A673 (cell line): Measurements from ENCODE around the gene LIX1. TPM values are rescaled to one million over a fixed set of nuclear protein-coding genes. Genes with fewer than 3 reads are reported as not detected.

ENCODE experiments used
- BruUV-seq: library from RNA; stranded (reverse); fragments of 400-500 nt; replicated peaks from 2 replicates; lab custom pipeline; 2021; lab: Mats Ljungman, UMichigan
- CTCF ChIA-PET: fragments of 300-600 bp; sonication (Branson Sonifier 250); formaldehyde crosslinking; loops from one replicate; lab custom pipeline; 2022; ENCODE audit warnings: antibody characterized with exemption; lab: Charles Lee
- POLR2A ChIA-PET: fragments of 300-600 bp; sonication (Branson Sonifier 250); formaldehyde crosslinking; loops from one replicate; lab custom pipeline; 2022; ENCODE audit warnings: antibody characterized with exemption; ENCODE audit not compliant: low non-redundant PET; lab: Charles Lee
- DNase-seq: peaks from one replicate; pipeline ENCODE4 v3.0.0-alpha.2; 2015; ENCODE audit warnings: low spot score
- H3K27ac ChIP-seq: fragments of 200-600 bp; sonication (generic); 2 replicates; pipeline ENCODE4 v1.5.1; 2016; ENCODE audit warnings: mixed run types, low read depth, mild to moderate bottlenecking, mixed read lengths, antibody characterized with exemption, low read length; ENCODE audit not compliant: poor library complexity, severe bottlenecking
- H3K27me3 ChIP-seq: fragments of 200-600 bp; sonication (generic); replicated peaks from 2 replicates; pipeline ENCODE4 v1.6.1; 2017; ENCODE audit warnings: mixed run types, low read depth, mild to moderate bottlenecking, mixed read lengths, antibody characterized with exemption, low read length; ENCODE audit not compliant: insufficient read depth, poor library complexity
- H3K36me3 ChIP-seq: fragments of 200-600 bp; sonication (generic); 2 replicates; pipeline ENCODE4 v1.6.1; 2016; ENCODE audit warnings: mixed run types, mild to moderate bottlenecking, mixed read lengths, antibody characterized with exemption, low read length; ENCODE audit not compliant: insufficient read depth, poor library complexity, severe bottlenecking
- H3K4me1 ChIP-seq: fragments of 200-600 bp; sonication (generic); 2 replicates; pipeline ENCODE4 v1.6.1; 2017; ENCODE audit warnings: mixed run types, mild to moderate bottlenecking, mixed read lengths, antibody characterized with exemption, low read length; ENCODE audit not compliant: insufficient read depth, poor library complexity, severe bottlenecking
- H3K4me3 ChIP-seq: fragments of 200-600 bp; sonication (generic); 2 replicates; pipeline ENCODE4 v1.5.1; 2016; ENCODE audit warnings: low read depth, mixed run types, mild to moderate bottlenecking, mixed read lengths, low read length; ENCODE audit not compliant: poor library complexity, severe bottlenecking
- H3K9me3 ChIP-seq: fragments of 200-600 bp; sonication (generic); 2 replicates; pipeline ENCODE4 v1.6.1; 2016; ENCODE audit warnings: mixed run types, low read depth, mild to moderate bottlenecking, mixed read lengths, antibody characterized with exemption, low read length; ENCODE audit not compliant: poor library complexity, severe bottlenecking
- CTCF ChIP-seq: fragments of 300-800, 200-600 bp; sonication (generic); conservative IDR thresholded peaks from 2 replicates; pipeline ENCODE4 v1.5.1; 2017; ENCODE audit warnings: low read depth, mild to moderate bottlenecking, antibody characterized with exemption, low read length, moderate library complexity, mixed read lengths
- EZH2 ChIP-seq: fragments of 200-600 bp; sonication (generic); IDR thresholded peaks from 2 replicates; pipeline ENCODE4 v1.6.1; 2017; ENCODE audit warnings: borderline replicate concordance, low read depth, mild to moderate bottlenecking, mixed read lengths, antibody characterized with exemption, low read length; ENCODE audit not compliant: poor library complexity, severe bottlenecking
- intact Hi-C: fragments of 100-400 bp; cut with micrococcal nuclease; formaldehyde crosslinking; loops from one replicate; pipeline ENCODE4 v1.10.0; 2022; ENCODE audit not compliant: unreplicated experiment
- total RNA-seq: library from RNA; stranded (reverse); gene quantifications from 2 replicates; pipeline ENCODE4 v1.2.3, GENCODE V29; 2021

The LIX1 gene
- total RNA-seq, 1 experiment from 2014 or later: not detected

DNA sequence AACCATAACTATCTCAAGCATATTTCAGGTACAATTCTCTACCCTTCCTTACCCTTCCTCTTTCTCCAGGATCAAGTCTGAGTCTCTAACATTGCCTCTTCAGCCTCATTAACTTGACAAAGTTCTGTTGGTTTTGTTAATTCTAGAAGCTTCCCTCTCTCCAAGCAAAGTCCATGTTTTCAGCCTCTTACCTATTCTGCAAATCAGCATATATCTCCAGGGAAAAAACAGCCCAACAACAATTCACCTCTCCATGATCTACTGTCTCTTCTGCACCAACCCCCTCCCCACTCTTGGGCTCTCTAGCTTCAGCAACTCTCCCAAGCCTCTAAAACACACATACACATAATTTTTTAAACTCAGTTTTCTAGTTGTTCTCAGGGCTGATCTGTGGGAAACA is 72.2 kb downstream of the LIX1 start:
- no peaks in the 10 kb centered on the region for H3K27me3 ChIP-seq
- no peak for DNase-seq
- CTCF ChIA-PET: no interaction called here
- H3K36me3 ChIP-seq: no peaks in the 10 kb centered on the region
- POLR2A ChIA-PET: no interaction called here
- BruUV-seq: no TSS peak
- no peaks in the 10 kb centered on the region for H3K4me1 ChIP-seq
- TF ChIP-seq EZH2: no peak
- no peak for TF ChIP-seq CTCF
- no peak overlapping the region for H3K27ac ChIP-seq
- intact Hi-C loops: no loop called here
- H3K4me3 ChIP-seq: no peak overlapping the region
- H3K9me3 ChIP-seq: no peaks in the 10 kb centered on the region

GRCh38 chr5:97067296-97067850 is 75.0 kb downstream of the LIX1 start:
- no TSS peak for BruUV-seq
- TF ChIP-seq EZH2 (no peak), CTCF (no peak)
- no peaks in the 10 kb centered on the region for H3K4me1 ChIP-seq
- intact Hi-C loops: no loop called here
- no peak for DNase-seq
- POLR2A ChIA-PET: no interaction called here
- CTCF ChIA-PET: no interaction called here
- H3K36me3 ChIP-seq: no peaks in the 10 kb centered on the region
- no peak overlapping the region for H3K4me3 ChIP-seq
- H3K27me3 ChIP-seq: no peaks in the 10 kb centered on the region
- no peak overlapping the region for H3K27ac ChIP-seq
- H3K9me3 ChIP-seq: no peaks in the 10 kb centered on the region

DNA sequence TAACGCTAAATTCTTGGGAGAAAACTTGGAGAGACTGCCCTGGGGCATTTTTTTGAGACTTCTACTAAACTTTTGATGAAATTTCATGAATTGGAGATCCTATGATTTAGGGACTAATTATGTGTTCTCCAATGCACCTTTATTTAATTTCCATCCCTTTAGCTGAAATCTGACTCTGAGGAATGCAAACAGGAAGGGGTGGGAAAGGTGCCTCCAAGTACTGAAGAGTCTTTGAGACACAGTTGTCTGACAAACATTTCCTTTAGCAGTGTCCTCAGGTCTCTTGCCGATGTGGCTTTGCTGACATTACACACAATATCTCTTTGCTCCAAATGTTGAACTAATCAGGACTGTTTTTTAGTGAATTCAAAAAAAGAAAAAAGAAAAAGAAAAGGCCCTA is 76.9 kb downstream of the LIX1 start:
- Histone ChIP-seq H3K4me1 (no peaks in the 10 kb centered on the region), H3K27ac (no peak overlapping the region), H3K36me3 (no peaks in the 10 kb centered on the region), H3K27me3 (no peaks in the 10 kb centered on the region), H3K9me3 (no peaks in the 10 kb centered on the region), H3K4me3 (no peak overlapping the region)
- DNase-seq: no peak
- no TSS peak for BruUV-seq
- POLR2A ChIA-PET: no interaction called here
- intact Hi-C loops: no loop called here
- CTCF ChIA-PET: no interaction called here
- TF ChIP-seq CTCF (no peak), EZH2 (no peak)
